Measurements from ENCODE around the gene ERC2.

DNA sequence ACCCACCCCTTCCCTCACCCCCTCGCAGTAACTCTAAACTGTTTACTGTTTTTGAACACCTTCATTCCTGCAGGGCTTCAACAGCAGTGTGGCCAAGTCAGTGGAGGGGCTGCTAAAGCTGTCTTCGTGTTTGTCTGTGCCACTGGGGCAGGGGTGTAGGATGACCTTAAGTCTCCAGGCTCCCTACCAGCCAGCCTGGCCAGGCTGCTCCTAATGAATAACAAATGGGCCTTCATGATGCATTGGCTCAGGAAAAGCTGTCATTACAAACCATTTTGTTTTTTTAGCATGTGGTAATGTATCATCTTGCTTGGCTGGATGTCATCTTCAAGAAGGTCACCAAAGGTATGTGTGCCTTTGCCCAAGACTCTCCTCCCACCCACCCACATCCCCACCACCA, 609.0 kb downstream of the ERC2 start:
- TF ChIP-seq EZH2 (IDR thresholded peaks at IDR 0.05; ENCODE audit: borderline replicate concordance, low read length), result no peak
- TF ChIP-seq, protein P1, sequence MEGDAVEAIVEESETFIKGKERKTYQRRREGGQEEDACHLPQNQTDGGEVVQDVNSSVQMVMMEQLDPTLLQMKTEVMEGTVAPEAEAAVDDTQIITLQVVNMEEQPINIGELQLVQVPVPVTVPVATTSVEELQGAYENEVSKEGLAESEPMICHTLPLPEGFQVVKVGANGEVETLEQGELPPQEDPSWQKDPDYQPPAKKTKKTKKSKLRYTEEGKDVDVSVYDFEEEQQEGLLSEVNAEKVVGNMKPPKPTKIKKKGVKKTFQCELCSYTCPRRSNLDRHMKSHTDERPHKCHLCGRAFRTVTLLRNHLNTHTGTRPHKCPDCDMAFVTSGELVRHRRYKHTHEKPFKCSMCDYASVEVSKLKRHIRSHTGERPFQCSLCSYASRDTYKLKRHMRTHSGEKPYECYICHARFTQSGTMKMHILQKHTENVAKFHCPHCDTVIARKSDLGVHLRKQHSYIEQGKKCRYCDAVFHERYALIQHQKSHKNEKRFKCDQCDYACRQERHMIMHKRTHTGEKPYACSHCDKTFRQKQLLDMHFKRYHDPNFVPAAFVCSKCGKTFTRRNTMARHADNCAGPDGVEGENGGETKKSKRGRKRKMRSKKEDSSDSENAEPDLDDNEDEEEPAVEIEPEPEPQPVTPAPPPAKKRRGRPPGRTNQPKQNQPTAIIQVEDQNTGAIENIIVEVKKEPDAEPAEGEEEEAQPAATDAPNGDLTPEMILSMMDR (IDR thresholded peaks at IDR 0.05; ENCODE audit: low read length), result no peak
